ENCODE measurements around the gene MFSD2A.

DNA sequence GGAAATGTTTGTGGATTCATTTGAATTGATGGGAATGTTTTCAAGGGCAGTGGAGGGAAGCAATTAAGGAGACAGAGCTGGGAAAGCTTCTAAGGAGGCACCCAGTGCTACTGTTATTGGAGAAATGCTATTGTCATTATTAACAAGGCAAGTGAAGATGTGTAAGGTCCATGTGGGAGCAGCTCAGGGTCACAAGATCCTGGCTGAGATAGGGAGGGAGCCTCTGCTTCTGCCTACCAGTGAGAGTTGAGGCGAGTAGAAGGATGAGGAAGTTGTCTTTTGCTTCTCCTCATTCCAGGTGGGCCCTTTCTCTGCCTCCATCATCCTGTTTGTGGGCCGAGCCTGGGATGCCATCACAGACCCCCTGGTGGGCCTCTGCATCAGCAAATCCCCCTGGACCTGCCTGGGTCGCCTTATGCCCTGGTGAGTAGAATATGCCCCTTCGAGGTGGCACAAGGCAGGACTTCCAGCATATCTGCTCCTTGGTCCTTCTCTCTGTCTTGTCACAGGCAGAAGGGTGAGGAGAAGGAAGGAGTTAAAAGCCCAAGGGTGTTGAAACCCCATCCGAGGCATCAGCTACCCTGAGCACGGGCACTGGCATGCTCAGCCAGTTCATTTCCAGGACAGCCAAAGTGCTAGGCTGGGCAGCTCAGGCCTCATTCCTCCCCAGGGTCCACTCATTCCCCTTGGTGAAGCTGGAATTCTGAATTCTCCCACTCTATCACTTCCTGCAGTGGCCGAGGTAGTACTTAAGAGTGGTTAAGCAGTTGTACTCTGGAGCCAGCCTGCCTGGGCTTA is 3.7 kb downstream of the MFSD2A start:
- TF ChIP-seq TCF4 (CRISPR knock-in tag; IDR thresholded peaks at IDR 0.05; ENCODE audit: borderline replicate concordance) (no peak), BACH2 (CRISPR knock-in tag; IDR thresholded peaks at IDR 0.05; ENCODE audit: borderline replicate concordance) (no peak), RARB (CRISPR knock-in tag; IDR thresholded peaks at IDR 0.05) (no peak)
